Kidney epithelial cell (primary cell): ENCODE results near the gene ENTPD1. TPM values are rescaled to one million over a fixed set of nuclear protein-coding genes. Genes with fewer than 3 reads are reported as not detected.

ENCODE experiments used
- DNase-seq: peaks from one replicate; pipeline ENCODE4 v3.0.0-alpha.2; 2010; ENCODE audit warnings: low read depth
- H3K27me3 ChIP-seq: 2 replicates; pipeline ENCODE4 v1.6.0; 2011; ENCODE audit warnings: low read length; ENCODE audit not compliant: control insufficient read depth, insufficient read depth
- H3K36me3 ChIP-seq: 2 replicates; pipeline ENCODE4 v1.5.1; 2011; ENCODE audit warnings: low read length; ENCODE audit not compliant: control insufficient read depth, insufficient read depth
- H3K4me3 ChIP-seq: 2 replicates; pipeline ENCODE4 v1.5.1; 2011; ENCODE audit warnings: low read depth, mild to moderate bottlenecking, control low read depth, low read length
- total RNA-seq: library from RNA; depleted of rRNA; stranded (reverse); fragments of >200 nt; gene quantifications from 2 replicates; pipeline ENCODE4 v1.2.3, GENCODE V29; 2015
- TF ChIP-seq, protein P1 (sequence below): IDR thresholded peaks from 2 replicates; pipeline ENCODE4 v1.5.1; 2011; ENCODE audit warnings: mild to moderate bottlenecking, moderate library complexity, low read length, control low read depth, inconsistent platforms; ENCODE audit not compliant: insufficient read depth, poor library complexity, severe bottlenecking

The ENTPD1 gene
- total RNA-seq, 1 donor from 2014 or later, result 0.17 TPM

DNA sequence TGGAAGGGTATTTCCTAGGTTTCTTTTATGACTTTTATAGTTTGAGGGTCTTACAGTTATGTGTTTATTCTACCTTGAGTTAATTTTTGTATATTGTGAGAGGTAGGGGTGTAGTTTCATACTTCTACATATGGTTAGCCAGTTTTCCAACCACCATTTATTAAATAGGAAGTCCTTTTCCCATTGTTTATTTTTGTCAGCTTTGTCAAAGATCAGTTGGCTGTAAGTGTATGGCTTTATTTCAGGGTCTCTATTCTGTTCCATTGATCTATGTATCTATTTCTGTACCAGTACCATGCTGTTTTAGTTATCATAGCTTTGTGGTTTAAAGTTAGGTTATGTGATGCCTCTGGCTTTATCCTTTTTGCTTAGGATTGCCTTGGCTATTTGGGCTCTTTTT, 79.9 kb downstream of the ENTPD1 start:
- no peak for DNase-seq
- Histone ChIP-seq H3K36me3 (no peaks in the 10 kb centered on the region), H3K27me3 (no peaks in the 10 kb centered on the region), H3K4me3 (no peak overlapping the region)
- TF ChIP-seq, protein P1, sequence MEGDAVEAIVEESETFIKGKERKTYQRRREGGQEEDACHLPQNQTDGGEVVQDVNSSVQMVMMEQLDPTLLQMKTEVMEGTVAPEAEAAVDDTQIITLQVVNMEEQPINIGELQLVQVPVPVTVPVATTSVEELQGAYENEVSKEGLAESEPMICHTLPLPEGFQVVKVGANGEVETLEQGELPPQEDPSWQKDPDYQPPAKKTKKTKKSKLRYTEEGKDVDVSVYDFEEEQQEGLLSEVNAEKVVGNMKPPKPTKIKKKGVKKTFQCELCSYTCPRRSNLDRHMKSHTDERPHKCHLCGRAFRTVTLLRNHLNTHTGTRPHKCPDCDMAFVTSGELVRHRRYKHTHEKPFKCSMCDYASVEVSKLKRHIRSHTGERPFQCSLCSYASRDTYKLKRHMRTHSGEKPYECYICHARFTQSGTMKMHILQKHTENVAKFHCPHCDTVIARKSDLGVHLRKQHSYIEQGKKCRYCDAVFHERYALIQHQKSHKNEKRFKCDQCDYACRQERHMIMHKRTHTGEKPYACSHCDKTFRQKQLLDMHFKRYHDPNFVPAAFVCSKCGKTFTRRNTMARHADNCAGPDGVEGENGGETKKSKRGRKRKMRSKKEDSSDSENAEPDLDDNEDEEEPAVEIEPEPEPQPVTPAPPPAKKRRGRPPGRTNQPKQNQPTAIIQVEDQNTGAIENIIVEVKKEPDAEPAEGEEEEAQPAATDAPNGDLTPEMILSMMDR, result no peak

DNA sequence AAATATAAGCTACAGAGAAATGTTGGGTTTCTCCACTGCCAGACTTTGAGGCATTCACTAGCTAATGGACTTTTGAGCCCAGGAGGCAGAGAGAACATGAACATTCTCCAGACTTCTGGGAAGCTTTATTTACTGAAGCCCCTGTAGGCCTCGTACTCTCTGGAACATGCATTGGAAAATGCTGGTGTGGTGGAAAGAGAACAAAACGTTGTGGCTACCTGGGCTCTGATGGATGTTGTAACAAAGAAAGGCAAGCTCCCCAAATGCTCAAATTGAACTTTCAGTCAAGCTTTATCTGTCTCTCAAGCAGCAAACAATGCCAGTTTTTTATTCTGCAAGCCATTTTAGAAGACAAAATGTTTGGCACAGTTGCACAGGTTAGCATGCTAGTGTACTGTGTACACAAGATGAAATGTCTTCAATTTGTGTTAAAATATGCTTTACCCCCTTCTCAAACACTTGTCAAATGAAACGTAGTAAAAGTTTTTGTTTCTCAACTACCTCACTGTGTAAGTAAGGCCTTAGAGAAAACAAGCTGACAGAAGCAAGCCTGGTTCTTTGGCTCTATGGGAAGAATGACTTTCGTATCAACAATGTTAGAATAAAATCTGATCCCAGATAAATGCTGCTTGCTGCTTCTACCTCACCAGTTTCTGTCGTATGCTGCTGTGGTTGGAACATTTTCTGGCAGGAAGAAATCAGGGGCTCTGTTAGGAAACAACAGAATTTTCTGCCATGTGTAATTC, 80.8 kb downstream of the ENTPD1 start:
- Histone ChIP-seq H3K4me3 (no peak overlapping the region), H3K36me3 (no peaks in the 10 kb centered on the region), H3K27me3 (no peaks in the 10 kb centered on the region)
- TF ChIP-seq, protein P1, result no peak
- DNase-seq, result no peak

DNA sequence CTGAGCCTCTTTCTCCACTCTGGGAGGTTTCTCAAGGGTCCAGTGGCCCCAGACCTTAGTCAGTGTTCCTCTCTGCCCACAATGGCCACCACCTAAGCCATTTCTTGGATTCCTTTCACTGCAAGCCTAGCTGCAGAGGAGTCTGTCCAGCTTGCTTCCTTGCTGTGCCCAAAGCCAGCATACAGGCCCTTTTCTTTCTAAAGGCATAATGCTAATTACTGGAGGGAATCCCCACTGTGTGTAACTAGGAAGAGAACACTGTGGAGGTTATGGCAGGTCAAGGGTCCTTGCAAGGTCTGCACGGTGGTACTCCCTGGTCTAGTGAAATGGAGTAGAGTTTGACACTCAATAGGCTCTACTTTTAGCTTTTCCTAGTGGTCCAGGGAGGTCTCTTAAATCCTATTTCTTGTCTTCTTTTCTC, 81.4 kb downstream of the ENTPD1 start:
- Histone ChIP-seq H3K4me3 (no peak overlapping the region), H3K36me3 (no peaks in the 10 kb centered on the region), H3K27me3 (no peaks in the 10 kb centered on the region)
- DNase-seq, result no peak
- TF ChIP-seq, protein P1, result no peak

DNA sequence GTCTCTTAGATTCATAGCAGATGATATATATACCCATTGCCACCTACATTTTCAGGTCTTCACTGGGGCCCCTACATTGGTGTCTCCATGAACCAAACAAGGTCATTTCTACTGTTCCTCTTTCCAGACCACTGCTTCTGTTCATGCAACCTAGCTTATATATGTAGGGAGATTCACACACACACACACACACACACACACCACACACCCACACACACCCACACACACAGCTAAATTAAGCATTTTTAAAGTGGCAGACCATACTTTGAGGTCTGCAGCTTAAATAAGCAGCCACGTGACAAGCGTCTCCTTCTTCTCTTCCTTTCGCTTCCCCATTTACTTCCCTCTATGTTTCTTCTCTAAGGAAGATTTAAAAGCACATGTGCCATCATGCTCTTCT, 81.8 kb downstream of the ENTPD1 start:
- TF ChIP-seq, protein P1, result no peak

DNA sequence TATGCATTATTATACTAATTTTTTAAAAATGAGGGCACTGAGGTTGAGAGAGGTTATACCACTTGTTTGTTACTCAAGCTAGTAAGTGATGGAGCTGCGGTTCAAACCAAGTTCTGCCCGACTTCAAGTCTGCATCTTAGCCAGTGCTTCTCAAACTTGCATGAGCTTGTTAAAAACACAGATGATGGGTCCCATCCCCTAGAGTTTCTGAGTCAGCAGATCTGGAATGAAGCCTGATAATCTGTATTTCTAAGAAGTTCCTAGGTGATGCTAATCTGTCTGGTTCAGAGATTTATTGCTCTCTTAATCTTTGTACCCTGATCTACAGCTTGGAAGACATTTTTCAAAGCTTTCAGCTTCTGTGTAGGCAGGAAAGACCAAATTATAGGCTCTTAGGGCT, 84.2 kb downstream of the ENTPD1 start:
- Histone ChIP-seq H3K27me3 (no peaks in the 10 kb centered on the region), H3K36me3 (no peaks in the 10 kb centered on the region), H3K4me3 (no peak overlapping the region)
- no peak for DNase-seq
- TF ChIP-seq, protein P1, result no peak

More for the DNA sequence above, 81.8 kb downstream of the ENTPD1 start:
- H3K36me3 ChIP-seq, result no peaks in the 10 kb centered on the region
- DNase-seq, result no peak
- H3K4me3 ChIP-seq, result no peak overlapping the region
- H3K27me3 ChIP-seq, result no peaks in the 10 kb centered on the region

DNA sequence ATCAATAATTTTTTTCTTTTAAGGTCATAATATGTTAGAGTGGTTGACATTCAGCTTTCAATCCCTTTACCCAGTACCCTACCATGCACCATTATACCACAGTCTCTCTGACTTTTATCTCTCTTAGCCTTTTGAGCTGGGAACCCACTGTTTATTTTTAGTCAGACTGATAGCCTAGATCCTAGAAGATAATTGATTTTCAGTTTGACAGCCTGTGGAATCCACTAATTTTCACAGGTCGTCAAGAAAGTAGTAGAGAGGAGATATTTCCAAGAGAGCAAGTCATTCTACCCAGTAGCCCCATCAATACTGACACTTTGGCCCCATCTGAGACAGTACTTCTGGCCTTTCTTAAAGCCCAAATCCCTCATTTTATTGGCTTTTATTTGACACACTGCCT, 84.7 kb downstream of the ENTPD1 start:
- DNase-seq, result no peak
- Histone ChIP-seq H3K27me3 (no peaks in the 10 kb centered on the region), H3K4me3 (no peak overlapping the region), H3K36me3 (no peaks in the 10 kb centered on the region)
- TF ChIP-seq, protein P1, result no peak
